Gastrocnemius medialis (tissue), 4 donors: ENCODE results near the gene ARHGAP23. TPM values are rescaled to one million over a fixed set of nuclear protein-coding genes. Genes with fewer than 3 reads are reported as not detected.

Experiments used
- ATAC-seq, 2 donors: fragments of 150-250 bp; one replicate each; pipeline ENCODE4 v1.9.1; 2016
- DNase-seq, 2 donors: peaks; one replicate each; pipeline ENCODE4 v3.0.0-alpha.2; 2019
- H3K27ac ChIP-seq, 4 donors: fragments of 200-600 bp; sonication (generic); 1 replicate in 1 of 4; 2 replicates in 3 of 4; pipeline ENCODE4 v1.5.1; 2016 to 2018; ENCODE audit warnings: mild to moderate bottlenecking in 2 of 4, moderate library complexity in 1 of 4
- H3K27me3 ChIP-seq, 3 donors: fragments of 200-600 bp; sonication (generic) in 2 of 3; 1 replicate in 1 of 3; 2 replicates in 2 of 3; pipeline versions ENCODE4 v1.5.1 to v1.6.0; 2016 to 2019; ENCODE audit warnings: mild to moderate bottlenecking in 1 of 3, moderate library complexity in 1 of 3
- H3K36me3 ChIP-seq, 2 donors: fragments of 200-600 bp; sonication (generic) in 1 of 2; one replicate each; pipeline ENCODE4 v1.5.1; 2017 to 2018
- H3K4me1 ChIP-seq, 2 donors: fragments of 200-600 bp; sonication (generic) in 1 of 2; one replicate each; pipeline ENCODE4 v1.5.1; 2016 to 2017; ENCODE audit warnings: mild to moderate bottlenecking in 2 of 2
- H3K4me3 ChIP-seq, 4 donors: fragments of 200-600 bp; sonication (generic) in 3 of 4; 1 replicate in 1 of 4; 2 replicates in 3 of 4; pipeline ENCODE4 v1.5.1; 2016 to 2019; ENCODE audit warnings: mild to moderate bottlenecking in 2 of 4
- H3K9me3 ChIP-seq, 3 donors: fragments of 200-600 bp; sonication (generic) in 2 of 3; 1 replicate in 1 of 3; 2 replicates in 2 of 3; pipeline ENCODE4 v1.5.1; 2016 to 2019
- POLR2A ChIP-seq, 2 donors: fragments of 450-650 bp; IDR thresholded peaks; one replicate each; pipeline ENCODE4 v1.6.1; 2017; ENCODE audit warnings: antibody characterized with exemption in 2 of 2, mild to moderate bottlenecking in 2 of 2, moderate library complexity in 2 of 2
- in situ Hi-C, 4 donors: fragments of 200-750 bp; cut with MboI; loops; one replicate each; pipeline versions ENCODE4 v1.15.0 to v1.8.0; 2017; ENCODE audit warnings: low sequenced_read_pairs in 4 of 4
- intact Hi-C: fragments of 100-400 bp; cut with DNase I; formaldehyde crosslinking; loops from one replicate; pipeline ENCODE4 v1.15.1; 2023; ENCODE audit warnings: low total_unique reads
- total RNA-seq, 4 donors: library from RNA; depleted of rRNA; stranded (reverse); fragments of >200 nt; gene quantifications; one replicate each; pipeline versions ENCODE4 v1.1.0 to v1.2.3, GENCODE V29; 2016
- TF ChIP-seq, protein P1 (sequence below), 5 experiments: fragments of 450-650 bp in 3 of 5; fragments of 200-600 bp in 2 of 5; sonication (generic) in 2 of 5; IDR thresholded peaks in 4 of 5; conservative IDR thresholded peaks in 1 of 5; 1 replicate in 4 of 5; 2 replicates in 1 of 5; pipeline ENCODE4 v1.5.1; 2016 to 2019; ENCODE audit warnings: antibody characterized with exemption in 5 of 5, mild to moderate bottlenecking in 3 of 5, moderate library complexity in 3 of 5

Gene ARHGAP23
- total RNA-seq, 4 donors from 2014 or later: 8.0 to 22.7 (median 12.1) TPM

DNA sequence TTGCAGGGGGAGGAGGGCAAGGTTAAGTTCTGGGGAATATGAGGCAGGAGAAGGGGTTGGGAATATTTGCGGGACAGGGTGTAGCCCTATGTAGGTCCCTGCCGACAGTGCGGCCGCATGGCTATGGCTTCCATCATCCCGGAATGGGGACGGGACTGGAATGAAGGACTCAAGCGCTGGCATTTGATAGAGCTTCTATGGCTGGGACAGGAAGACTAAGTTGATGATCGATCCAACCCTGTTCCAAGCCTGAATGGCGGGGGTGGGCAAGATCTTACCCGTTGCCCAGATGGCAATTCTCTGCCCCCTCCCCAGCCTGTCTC is 130.4 kb downstream of the ARHGAP23 start:
- ATAC-seq: no peak
- intact Hi-C loops: loop anchor here (1.0 to 2.0 kb wide), 4 partner anchors 26 to 176 kb away; no protein-coding TSS in a partner anchor
- peaks cover 45 to 51% (median 49%) of the 10 kb centered on the region in 3 donors for H3K27me3 ChIP-seq
- H3K27ac ChIP-seq: no peak overlapping the region
- no peaks in the 10 kb centered on the region for H3K9me3 ChIP-seq
- H3K4me1 ChIP-seq: peaks cover 13 to 31% of the 10 kb centered on the region in 2 donors
- no peak for DNase-seq
- peak overlapping the region; percentile 46 to 69 (median 60) for H3K4me3 ChIP-seq
- no peaks in the 10 kb centered on the region for H3K36me3 ChIP-seq
- in situ Hi-C loops: loop anchor here in 3 of 4 donors (5.0 to 10.0 kb wide), 2 partner anchors 106 to 109 kb away; no protein-coding TSS in a partner anchor
- no peak for TF ChIP-seq POLR2A (IDR thresholded peaks at IDR 0.05)
- TF ChIP-seq, protein P1, sequence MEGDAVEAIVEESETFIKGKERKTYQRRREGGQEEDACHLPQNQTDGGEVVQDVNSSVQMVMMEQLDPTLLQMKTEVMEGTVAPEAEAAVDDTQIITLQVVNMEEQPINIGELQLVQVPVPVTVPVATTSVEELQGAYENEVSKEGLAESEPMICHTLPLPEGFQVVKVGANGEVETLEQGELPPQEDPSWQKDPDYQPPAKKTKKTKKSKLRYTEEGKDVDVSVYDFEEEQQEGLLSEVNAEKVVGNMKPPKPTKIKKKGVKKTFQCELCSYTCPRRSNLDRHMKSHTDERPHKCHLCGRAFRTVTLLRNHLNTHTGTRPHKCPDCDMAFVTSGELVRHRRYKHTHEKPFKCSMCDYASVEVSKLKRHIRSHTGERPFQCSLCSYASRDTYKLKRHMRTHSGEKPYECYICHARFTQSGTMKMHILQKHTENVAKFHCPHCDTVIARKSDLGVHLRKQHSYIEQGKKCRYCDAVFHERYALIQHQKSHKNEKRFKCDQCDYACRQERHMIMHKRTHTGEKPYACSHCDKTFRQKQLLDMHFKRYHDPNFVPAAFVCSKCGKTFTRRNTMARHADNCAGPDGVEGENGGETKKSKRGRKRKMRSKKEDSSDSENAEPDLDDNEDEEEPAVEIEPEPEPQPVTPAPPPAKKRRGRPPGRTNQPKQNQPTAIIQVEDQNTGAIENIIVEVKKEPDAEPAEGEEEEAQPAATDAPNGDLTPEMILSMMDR (IDR thresholded peaks at IDR 0.05 in 4 of 5, conservative IDR thresholded peaks at IDR 0.05 in 1 of 5): no peak

DNA sequence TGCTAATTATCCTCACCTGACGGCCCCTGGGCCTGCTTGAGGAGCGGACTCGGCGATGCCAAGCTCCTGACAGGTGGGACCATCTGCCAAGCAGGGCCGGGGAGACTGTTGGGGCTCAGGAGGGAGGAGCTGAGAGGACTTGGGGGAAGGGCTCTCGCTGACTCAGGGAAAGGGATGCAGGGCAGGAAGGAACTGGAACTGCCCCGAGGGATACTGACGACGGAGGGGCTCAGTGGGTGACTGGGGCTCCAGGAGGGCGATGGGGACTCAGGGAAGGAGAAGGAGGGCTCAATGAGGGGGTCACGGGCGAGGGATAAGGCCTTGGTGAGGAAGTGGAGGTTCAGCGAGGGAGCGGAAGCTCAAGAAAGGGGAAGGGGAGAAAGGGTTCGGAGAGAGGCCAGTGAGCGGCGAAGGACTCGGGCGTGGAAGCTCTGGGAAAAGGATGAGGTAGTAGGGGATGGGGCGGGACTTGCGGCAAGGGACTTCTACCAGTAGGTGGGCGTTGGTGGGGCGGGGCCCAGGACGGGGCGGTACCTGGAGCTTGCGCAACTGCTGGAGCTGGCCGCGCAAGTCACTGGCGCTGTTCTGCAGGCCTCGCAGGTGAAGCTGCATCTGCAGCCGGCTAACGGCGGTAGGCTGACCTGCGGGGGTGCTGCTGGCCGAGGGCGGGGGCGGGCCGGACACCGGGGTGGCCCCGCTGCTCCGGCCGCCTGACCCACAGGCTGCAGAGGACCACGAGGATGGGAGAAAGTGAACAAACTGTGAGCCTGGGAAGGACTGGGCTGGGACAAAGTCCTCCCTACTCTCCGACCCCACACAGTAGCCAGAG is 131.0 kb downstream of the ARHGAP23 start:
- intact Hi-C loops: loop anchor here (2.0 kb wide), 1 partner anchor 176 kb away; no protein-coding TSS in a partner anchor
- H3K4me1 ChIP-seq: peaks cover 13 to 28% of the 10 kb centered on the region in 2 donors

DNA sequence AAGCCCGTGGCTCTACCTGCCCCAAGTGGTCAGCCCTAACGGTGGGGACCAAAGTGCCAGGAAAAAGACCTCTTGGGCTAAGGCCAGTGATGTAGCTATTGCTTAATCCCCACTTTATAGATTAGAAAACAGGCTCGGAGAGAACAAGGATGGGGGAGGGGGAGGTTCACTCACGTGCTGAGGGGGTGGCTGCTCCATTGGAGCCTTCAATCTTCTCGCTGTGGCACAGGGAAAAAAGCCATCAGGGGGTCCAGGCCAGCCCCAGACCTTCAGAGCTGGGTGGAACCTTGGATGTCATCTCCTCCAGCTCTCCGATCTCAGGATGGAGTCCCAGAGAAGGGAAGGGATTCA is 131.6 kb downstream of the ARHGAP23 start:
- Histone ChIP-seq H3K4me3 (peak overlapping the region in 3 of 4 donors; percentile 56 to 69 (median 64)), H3K36me3 (no peaks in the 10 kb centered on the region), H3K27ac (no peak overlapping the region), H3K27me3 (peaks cover 55 to 63% (median 61%) of the 10 kb centered on the region in 3 donors), H3K4me1 (peaks cover 13 to 27% of the 10 kb centered on the region in 2 donors), H3K9me3 (no peaks in the 10 kb centered on the region)
- in situ Hi-C loops (loop anchor here in 3 of 4 donors (5.0 to 10.0 kb wide), 2 partner anchors 105 to 107 kb away; no protein-coding TSS in a partner anchor), intact Hi-C loops (loop anchor here (2.0 kb wide), 1 partner anchor 175 kb away; no protein-coding TSS in a partner anchor)
- TF ChIP-seq POLR2A (IDR thresholded peaks at IDR 0.05): no peak
- DNase-seq (no peak), ATAC-seq (no peak)

More for the DNA sequence above, 131.0 kb downstream of the ARHGAP23 start:
- DNase-seq (peak; percentile 24 to 62), ATAC-seq (peak in 1 of 2 donors; percentile 19)
- H3K27me3 ChIP-seq: peaks cover 51 to 57% (median 55%) of the 10 kb centered on the region in 3 donors
- peak overlapping the region; percentile 46 to 69 (median 60) for H3K4me3 ChIP-seq
- H3K9me3 ChIP-seq: no peaks in the 10 kb centered on the region
- TF ChIP-seq, protein P1 (IDR thresholded peaks at IDR 0.05 in 4 of 5, conservative IDR thresholded peaks at IDR 0.05 in 1 of 5): peak in 1 of 5 experiments; percentile 23
- TF ChIP-seq POLR2A (IDR thresholded peaks at IDR 0.05): peak in 1 of 2 donors; percentile 10
- in situ Hi-C loops: loop anchor here in 3 of 4 donors (5.0 to 10.0 kb wide), 2 partner anchors 106 to 108 kb away; no protein-coding TSS in a partner anchor
- H3K36me3 ChIP-seq: no peaks in the 10 kb centered on the region
- H3K27ac ChIP-seq: no peak overlapping the region

DNA sequence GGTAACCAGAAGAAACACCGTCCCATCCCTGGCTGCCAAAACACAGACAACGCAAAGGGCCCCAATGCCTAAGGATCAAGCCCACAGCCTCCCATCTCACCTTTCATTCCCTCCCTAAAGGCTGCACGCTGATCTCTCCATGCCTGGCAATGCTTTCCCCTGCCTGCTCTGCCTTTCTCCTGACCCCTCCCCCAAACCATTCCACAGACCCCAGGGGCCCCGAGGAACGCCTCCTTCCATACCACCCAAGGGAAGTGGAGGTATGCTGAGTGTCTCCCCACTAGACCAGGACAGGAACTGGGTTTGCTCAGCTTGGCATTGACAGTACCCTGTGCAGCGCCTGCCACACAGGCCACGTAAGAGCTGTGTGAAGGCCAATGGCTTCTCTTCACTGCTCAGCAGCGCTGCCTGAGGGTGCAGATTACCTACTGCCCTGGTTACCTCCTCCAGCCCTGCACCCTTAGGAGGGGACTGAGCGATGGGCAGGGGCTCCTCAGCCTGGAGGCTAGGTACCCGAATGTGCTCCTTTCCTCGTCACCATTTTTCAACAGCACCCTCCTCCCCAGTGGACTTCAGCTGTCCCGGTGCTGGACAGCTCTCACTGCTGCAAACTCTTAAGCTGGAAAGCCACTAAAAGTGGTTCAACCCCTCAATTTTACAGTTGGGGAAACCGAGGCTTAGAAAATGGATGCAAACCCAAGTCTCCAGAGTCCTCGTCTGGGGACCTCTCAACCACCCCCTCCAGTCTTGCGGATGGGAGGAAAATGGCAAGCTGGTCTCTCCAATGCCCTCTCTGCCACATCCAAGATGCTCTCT is 132.4 kb downstream of the ARHGAP23 start:
- Histone ChIP-seq H3K9me3 (no peaks in the 10 kb centered on the region), H3K27me3 (peaks cover 63 to 70% (median 70%) of the 10 kb centered on the region in 3 donors), H3K4me1 (peaks cover 13 to 27% of the 10 kb centered on the region in 2 donors), H3K36me3 (no peaks in the 10 kb centered on the region), H3K4me3 (no peak overlapping the region), H3K27ac (no peak overlapping the region)
- in situ Hi-C loops: no loop called here
- TF ChIP-seq, protein P1 (IDR thresholded peaks at IDR 0.05 in 4 of 5, conservative IDR thresholded peaks at IDR 0.05 in 1 of 5): no peak
- no peak for TF ChIP-seq POLR2A (IDR thresholded peaks at IDR 0.05)
- intact Hi-C loops: no loop called here
- DNase-seq: no peak
- ATAC-seq: no peak
